NCI-H146 treated with DMSO at 0.1 percent for 48 hours (cell line): ENCODE measurements around the gene DDX51.

Experiments
- DNase-seq: peaks from one replicate; lab custom pipeline; 2025; ENCODE audit not compliant: unreplicated experiment; lab: John Stamatoyannopoulos, UW

DDX51 gene

GRCh38 chr12:132089407-132089910 lies 54.7 kb downstream of the DDX51 start:
- DNase-seq = no peak
